ENCODE results near the gene CEACAM6. TPM values are rescaled to one million over a fixed set of nuclear protein-coding genes. Genes with fewer than 3 reads are reported as not detected.
"Not testable (repeated sequence)": the region's sequence is repeated elsewhere in the genome, so short reads cannot be mapped to it uniquely, and the experiment has no call there.

The CEACAM6 gene
- total and polyA plus RNA-seq, 12 donors: 0.03 to 0.12 (median 0.10) TPM; not detected in 9

DNA sequence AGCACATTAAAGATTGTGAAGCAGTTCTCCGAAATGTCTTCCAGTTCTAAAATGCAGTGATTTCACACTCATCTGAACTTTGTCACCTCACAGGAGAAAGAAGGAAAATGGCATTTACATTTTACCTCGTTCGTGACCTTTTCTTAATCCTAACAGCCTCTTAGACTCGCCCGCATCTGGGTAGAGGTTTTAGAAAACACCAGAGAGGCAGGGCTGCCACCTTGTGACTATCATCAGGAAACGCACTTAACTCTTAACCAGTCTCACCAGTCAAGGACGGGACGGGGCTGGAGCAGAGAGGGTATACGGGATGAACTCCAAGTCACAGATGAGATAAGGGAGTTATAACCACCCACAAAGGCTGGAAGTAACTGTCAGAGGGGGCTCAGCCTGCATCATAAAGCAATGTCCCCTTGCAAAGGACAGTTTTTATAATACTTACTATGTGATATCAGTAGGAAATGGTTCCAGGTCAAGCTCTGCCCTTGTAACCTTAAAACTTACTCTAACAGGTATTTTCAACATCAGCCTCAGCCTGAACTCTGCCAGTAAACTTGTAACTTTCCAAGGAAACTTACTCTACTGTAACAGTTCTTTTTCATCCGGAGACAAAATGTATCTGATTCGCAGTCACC lies 8.6 kb upstream of the CEACAM6 start:
- Histone ChIP-seq H3K4me3 (no peak overlapping the region), H3K9me3 (no peaks in the 10 kb centered on the region), H3K4me1 (peaks cover 0 to 17% (median 0%) of the 10 kb centered on the region in 9 donors), H3K36me3 (no peaks in the 10 kb centered on the region), H3K27ac (no peak overlapping the region), H3K27me3 (peaks cover 0 to 71% (median 33%) of the 10 kb centered on the region in 7 donors)
- peak in 3 of 8 donors; percentile 62 to 73 (median 62) for ATAC-seq
- TF ChIP-seq, protein P1, sequence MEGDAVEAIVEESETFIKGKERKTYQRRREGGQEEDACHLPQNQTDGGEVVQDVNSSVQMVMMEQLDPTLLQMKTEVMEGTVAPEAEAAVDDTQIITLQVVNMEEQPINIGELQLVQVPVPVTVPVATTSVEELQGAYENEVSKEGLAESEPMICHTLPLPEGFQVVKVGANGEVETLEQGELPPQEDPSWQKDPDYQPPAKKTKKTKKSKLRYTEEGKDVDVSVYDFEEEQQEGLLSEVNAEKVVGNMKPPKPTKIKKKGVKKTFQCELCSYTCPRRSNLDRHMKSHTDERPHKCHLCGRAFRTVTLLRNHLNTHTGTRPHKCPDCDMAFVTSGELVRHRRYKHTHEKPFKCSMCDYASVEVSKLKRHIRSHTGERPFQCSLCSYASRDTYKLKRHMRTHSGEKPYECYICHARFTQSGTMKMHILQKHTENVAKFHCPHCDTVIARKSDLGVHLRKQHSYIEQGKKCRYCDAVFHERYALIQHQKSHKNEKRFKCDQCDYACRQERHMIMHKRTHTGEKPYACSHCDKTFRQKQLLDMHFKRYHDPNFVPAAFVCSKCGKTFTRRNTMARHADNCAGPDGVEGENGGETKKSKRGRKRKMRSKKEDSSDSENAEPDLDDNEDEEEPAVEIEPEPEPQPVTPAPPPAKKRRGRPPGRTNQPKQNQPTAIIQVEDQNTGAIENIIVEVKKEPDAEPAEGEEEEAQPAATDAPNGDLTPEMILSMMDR (IDR thresholded peaks at IDR 0.05): peak in 7 of 9 donors; percentile 5 to 57 (median 49)
- DNase-seq: peak in 1 of 2 donors; percentile 7
- intact Hi-C loops (cut with DNase I): loop anchor here in 5 of 10 donors (2.0 to 5.0 kb wide), 2 partner anchors 104 kb away; no protein-coding TSS in a partner anchor
- WGBS, 2 donors: 18 to 19% methylated on average over 11 of the region's 11 CpGs

DNA sequence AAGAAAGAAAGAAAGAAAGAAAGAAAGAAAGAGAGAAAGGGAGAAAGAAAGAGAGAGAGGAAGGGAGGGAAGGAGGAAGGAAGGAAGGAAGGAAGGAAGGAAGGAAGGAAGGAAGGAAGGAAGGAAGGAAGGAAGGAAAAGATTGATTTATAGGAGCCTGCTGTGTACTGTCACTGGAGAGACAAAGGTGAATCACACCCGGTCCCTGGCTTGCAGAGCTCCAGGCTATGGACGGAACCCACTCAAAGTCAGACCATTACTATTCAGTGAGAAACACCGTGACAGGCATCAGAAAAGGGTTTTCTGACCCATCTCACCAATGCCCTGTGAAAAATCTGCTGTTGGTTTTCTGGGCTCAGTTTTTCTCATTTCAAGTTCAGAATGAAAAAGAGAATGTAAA lies 7.3 kb upstream of the CEACAM6 start:
- Histone ChIP-seq H3K4me3 (no peak overlapping the region), H3K27me3 (peaks cover 0 to 73% (median 33%) of the 10 kb centered on the region in 7 donors), H3K9me3 (no peaks in the 10 kb centered on the region), H3K27ac (no peak overlapping the region), H3K4me1 (peaks cover 0 to 18% (median 0%) of the 10 kb centered on the region in 9 donors), H3K36me3 (no peaks in the 10 kb centered on the region)
- intact Hi-C loops (cut with DNase I): loop anchor here in 3 of 10 donors (5.0 kb wide), 1 partner anchor 106 kb away; no protein-coding TSS in a partner anchor
- 51 to 70% methylated on average over 3 of the region's 3 CpGs for WGBS, 2 donors
- TF ChIP-seq, protein P1 (IDR thresholded peaks at IDR 0.05): no peak
- DNase-seq (no peak), ATAC-seq (no peak)

DNA sequence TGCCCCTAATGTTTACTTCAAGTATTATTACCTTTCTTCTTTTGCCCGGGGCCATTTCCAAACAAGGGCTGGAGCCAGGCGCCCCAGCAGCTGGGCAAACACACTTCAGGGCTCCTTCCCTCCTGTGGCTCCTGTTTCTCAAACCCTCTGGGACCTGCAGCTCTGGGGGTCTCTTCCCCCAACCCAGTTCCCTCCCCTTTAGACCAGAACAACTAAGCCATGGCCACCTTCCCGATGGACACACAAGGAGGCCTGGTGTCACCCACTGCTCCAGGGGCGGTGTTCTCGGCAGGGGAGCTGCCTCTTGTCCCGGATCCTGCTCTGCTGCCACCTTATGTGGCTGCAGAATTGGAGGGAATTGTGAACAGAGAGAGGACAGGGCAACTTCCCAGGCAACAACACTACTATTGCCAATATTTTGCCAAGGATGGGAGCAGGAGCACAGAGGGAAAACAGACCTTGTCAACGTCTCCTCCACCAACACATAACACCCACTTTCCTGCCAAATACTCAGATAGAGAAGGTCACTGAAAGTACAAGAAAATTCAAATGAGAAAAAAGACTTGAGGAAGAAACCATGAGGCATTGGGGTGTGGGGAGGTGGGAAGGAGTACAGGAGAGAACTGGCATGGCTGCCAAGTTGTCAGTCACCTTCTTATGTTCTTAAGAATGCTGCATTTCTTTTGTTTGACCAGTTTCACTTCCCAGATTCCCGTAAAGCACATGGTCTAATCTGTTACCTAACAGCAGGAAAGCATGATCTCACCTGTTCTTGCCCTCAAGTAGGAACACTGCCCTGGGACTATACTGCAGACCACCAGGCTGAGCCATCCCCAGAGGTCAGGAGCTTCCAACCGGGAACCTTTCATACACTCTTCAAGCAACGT lies 4.8 kb upstream of the CEACAM6 start:
- Histone ChIP-seq H3K27me3 (peaks cover 0 to 65% (median 33%) of the 10 kb centered on the region in 7 donors), H3K4me1 (peaks cover 0 to 21% (median 0%) of the 10 kb centered on the region in 9 donors)
- not testable (repeated sequence) for H3K27ac ChIP-seq, H3K4me3 ChIP-seq, H3K36me3 ChIP-seq, H3K9me3 ChIP-seq, DNase-seq
- peak in 4 of 8 donors; percentile 32 to 65 (median 41) for ATAC-seq
- WGBS, 2 donors: 41 to 43% methylated on average over 7 to 8 of the region's 10 CpGs
- intact Hi-C loops (cut with DNase I): loop anchor here in 1 of 10 donors (10.0 kb wide), 1 partner anchor 106 kb away; no protein-coding TSS in a partner anchor

DNA sequence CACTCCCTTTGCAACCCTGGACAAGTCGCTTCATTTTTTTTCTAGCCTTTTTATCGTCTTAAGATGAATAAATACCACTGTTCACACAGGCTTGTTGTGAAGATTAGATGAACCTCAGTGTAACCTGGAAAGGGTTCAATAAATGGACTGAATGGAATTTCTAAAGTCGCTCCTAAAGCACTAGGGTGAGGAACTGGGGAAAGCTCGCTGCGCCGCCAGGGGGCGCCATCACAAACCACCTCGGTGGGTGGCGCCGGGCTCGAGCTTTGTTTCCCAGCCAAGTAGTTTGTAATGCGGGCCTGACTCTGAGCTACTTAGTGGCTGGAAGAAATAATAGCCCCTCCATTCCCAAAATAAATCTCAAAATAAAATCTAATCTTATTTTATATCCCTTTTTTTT lies 2.2 kb upstream of the CEACAM6 start:
- WGBS, 2 donors: 7 to 9% methylated on average over 12 of the region's 12 CpGs
- no peaks in the 10 kb centered on the region for H3K9me3 ChIP-seq
- H3K27ac ChIP-seq: no peak overlapping the region
- H3K4me1 ChIP-seq: peaks cover 0 to 11% (median 0%) of the 10 kb centered on the region in 9 donors
- peak in 1 of 2 donors; percentile 47 for DNase-seq
- no peak overlapping the region for H3K4me3 ChIP-seq
- intact Hi-C loops (cut with DNase I): loop anchor here in 1 of 10 donors (10.0 kb wide), 1 partner anchor 108 kb away; no protein-coding TSS in a partner anchor
- ATAC-seq: peak in 1 of 8 donors; percentile 57
- no peaks in the 10 kb centered on the region for H3K36me3 ChIP-seq
- TF ChIP-seq, protein P1 (IDR thresholded peaks at IDR 0.05): peak in 8 of 9 donors; percentile 29 to 82 (median 54)
- H3K27me3 ChIP-seq: peaks cover 0 to 49% (median 19%) of the 10 kb centered on the region in 7 donors

Measured in heart right ventricle (tissue), 16 donors.